BJ (cell line): ENCODE data around the gene POLR2J3. TPM values are rescaled to one million over a fixed set of nuclear protein-coding genes. Genes with fewer than 3 reads are reported as not detected.
A peak's percentile ranks its signal among the peaks of the same experiment; 100 is the strongest.
"Not testable (repeated sequence)": the region's sequence is repeated elsewhere in the genome, so short reads cannot be mapped to it uniquely, and the experiment has no call there.

Source experiments
- CTCF ChIA-PET: fragments of 350-600 bp; formaldehyde crosslinking; extraction: SDS; loops from one replicate; lab custom pipeline; 2021; ENCODE audit warnings: antibody characterized with exemption, inconsistent platforms; lab: Yijun Ruan, JAX
- POLR2A ChIA-PET: fragments of 300-600 bp; sonication (Branson Sonifier 250); formaldehyde crosslinking; extraction: SDS; loops from one replicate; lab custom pipeline; 2021; ENCODE audit warnings: antibody characterized with exemption; lab: Charles Lee
- DNase-seq: peaks from one replicate; pipeline ENCODE4 v3.0.0-alpha.2; 2011; ENCODE audit warnings: low read depth
- H3K27me3 ChIP-seq: 2 replicates; pipeline ENCODE4 v1.6.0; 2011; ENCODE audit warnings: low read length; ENCODE audit not compliant: control insufficient read depth, insufficient read depth
- H3K36me3 ChIP-seq: 2 replicates; pipeline ENCODE4 v1.5.1; 2011; ENCODE audit warnings: low read length; ENCODE audit not compliant: control insufficient read depth, insufficient read depth
- H3K4me3 ChIP-seq: 2 replicates; pipeline ENCODE4 v1.5.1; 2011; ENCODE audit warnings: low read depth, mild to moderate bottlenecking, control low read depth, low read length
- polyA plus RNA-seq: library from polyadenylated mRNA; depleted of rRNA; stranded (reverse); fragments of >200 nt; gene quantifications from 2 replicates; pipeline ENCODE4 v1.2.3, GENCODE V29; 2011; rRNA removed

Gene POLR2J3
- polyA plus RNA-seq, 1 experiment = 41.5 TPM

GRCh38 chr7:102532127-102532526 lies 40.3 kb downstream of the POLR2J3 start:
- DNase-seq, POLR2A ChIA-PET, H3K36me3 ChIP-seq, H3K27me3 ChIP-seq, H3K4me3 ChIP-seq, CTCF ChIA-PET: not testable (repeated sequence)

DNA sequence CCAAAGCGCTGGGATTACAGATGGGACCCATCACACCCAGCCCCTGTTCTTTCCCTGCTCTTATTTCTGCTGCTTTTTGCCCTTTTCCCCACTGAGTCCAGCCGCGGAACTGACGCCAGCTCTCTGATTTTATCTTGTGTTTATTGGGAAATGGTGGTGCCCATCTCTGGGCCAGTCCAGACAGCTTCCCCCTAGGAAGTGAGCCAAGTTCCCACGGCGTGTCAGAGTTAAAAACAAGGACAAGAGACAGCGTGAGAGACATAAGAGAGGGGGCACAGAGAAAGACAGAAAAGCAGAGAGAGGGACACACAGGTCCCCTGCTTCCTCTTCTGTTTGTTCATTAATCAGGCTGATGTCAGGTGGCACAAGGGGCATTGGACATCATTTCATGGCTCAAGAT lies 40.8 kb downstream of the POLR2J3 start:
- H3K27me3 ChIP-seq, H3K4me3 ChIP-seq, CTCF ChIA-PET, DNase-seq, POLR2A ChIA-PET, H3K36me3 ChIP-seq: not testable (repeated sequence)

DNA sequence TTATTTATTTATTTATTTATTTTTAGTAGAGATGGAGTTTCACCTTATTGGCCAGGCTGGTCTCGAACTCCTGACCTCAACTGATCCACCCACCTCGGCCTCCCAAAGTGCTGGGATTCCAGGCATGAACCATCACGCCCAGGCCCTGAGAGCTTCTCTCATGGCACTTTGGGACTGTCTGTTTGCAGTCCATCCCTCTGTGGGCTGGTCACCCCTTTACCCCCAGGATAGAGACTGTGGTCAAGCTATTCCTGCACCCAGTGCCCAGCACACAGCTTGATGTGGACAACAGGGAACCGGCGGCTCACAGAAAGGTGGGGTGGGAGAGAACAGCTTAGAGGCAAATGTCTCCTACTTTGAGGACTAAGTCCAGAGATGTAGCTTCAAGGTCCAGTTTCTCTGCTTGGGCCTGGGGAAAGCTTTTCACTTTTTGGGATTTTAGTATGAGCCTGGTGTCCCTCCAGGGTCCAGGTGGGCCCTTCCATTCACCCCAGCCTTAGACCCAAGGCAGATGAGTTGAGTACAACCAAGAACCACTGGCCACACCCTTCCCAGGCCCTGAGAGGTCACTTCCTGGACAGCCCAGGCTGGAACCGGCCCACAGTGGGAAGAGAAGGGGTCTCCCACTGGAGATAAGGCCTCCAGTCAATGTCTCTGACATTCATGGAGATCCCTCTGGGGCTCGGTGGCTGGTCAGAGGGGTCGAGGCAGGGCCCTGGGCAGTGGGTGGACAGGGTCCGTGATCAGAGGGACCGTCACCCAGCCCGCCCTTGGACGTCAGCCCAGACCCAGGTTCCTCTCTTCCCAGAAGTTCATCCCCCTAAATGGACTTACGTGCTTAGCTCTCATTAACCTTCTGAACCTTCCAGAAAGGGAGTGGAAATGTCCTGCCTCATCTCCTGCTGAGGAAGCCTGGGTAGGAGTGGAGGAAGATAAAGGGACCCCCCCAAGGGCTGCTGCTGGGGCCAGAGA lies 44.3 kb downstream of the POLR2J3 start:
- DNase-seq, H3K27me3 ChIP-seq, H3K36me3 ChIP-seq, H3K4me3 ChIP-seq, POLR2A ChIA-PET, CTCF ChIA-PET: not testable (repeated sequence)

GRCh38 chr7:102527182-102527581 lies 45.2 kb downstream of the POLR2J3 start:
- DNase-seq, POLR2A ChIA-PET, H3K27me3 ChIP-seq, CTCF ChIA-PET, H3K36me3 ChIP-seq, H3K4me3 ChIP-seq: not testable (repeated sequence)

GRCh38 chr7:102524803-102525202 lies 47.6 kb downstream of the POLR2J3 start:
- CTCF ChIA-PET, H3K4me3 ChIP-seq, POLR2A ChIA-PET, H3K36me3 ChIP-seq, H3K27me3 ChIP-seq, DNase-seq: not testable (repeated sequence)

DNA sequence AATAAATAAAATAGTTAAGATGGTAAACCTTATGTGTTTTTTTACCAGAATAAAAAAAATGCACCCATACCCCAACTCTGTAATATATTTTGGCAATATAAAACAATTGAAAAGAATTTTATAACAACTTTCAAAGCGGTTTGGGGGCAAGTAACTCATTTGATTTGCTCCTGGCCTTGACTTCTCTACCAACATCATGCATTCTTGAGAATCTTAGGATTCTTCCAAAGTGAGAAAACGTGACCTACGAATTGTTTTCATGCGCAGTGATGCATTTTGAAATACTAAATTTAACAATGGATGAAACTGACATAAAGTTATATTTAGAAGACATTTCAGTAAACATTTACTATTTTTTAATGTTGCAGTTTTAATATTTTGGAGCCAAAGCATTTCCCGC lies 51.6 kb downstream of the POLR2J3 start:
- H3K4me3 ChIP-seq, POLR2A ChIA-PET, H3K36me3 ChIP-seq, H3K27me3 ChIP-seq, CTCF ChIA-PET: not testable (repeated sequence)
- peak; percentile 11 for DNase-seq

- H3K4me3 ChIP-seq = peak within 1 kb of the TSS; percentile 33
- H3K27me3 ChIP-seq, CTCF ChIA-PET, DNase-seq, H3K36me3 ChIP-seq, POLR2A ChIA-PET: not testable (repeated sequence)
Observed at GRCh38 chr7:102517550-102518147, 54.7 kb downstream of the POLR2J3 start, which contains the start of gene RASA4B. TSS of gene RASA4B (minus strand) at chr7:102517777. CDS start at chr7:102517710, 67 bp downstream.

Other genes starting within 250 kb of the POLR2J3 start
- not detected in 2 replicates for gene SPDYE6, start 216.1 kb downstream of the POLR2J3 start, polyA plus RNA-seq
- gene PRKRIP1, start 176.2 kb downstream of the POLR2J3 start, polyA plus RNA-seq = 11.9 and 14.3 TPM in 2 replicates
- 27.3 and 41.6 TPM in 2 replicates for gene ORAI2, start 139.0 kb downstream of the POLR2J3 start, polyA plus RNA-seq
- 4.5 and 5.9 TPM in 2 replicates for gene ALKBH4, start 107.7 kb downstream of the POLR2J3 start, polyA plus RNA-seq
- 8.2 and 15.1 TPM in 2 replicates for gene LRWD1, start 107.6 kb downstream of the POLR2J3 start, polyA plus RNA-seq
- 46.9 and 68.0 TPM in 2 replicates for gene POLR2J, start 93.7 kb downstream of the POLR2J3 start, polyA plus RNA-seq
- gene RASA4B, start 54.8 kb downstream of the POLR2J3 start, polyA plus RNA-seq = 9.5 and 15.0 TPM in 2 replicates
- gene UPK3BL2, start 28.9 kb downstream of the POLR2J3 start, polyA plus RNA-seq = 6.1 and 19.5 TPM in 2 replicates
- gene SPDYE2, start 21.4 kb downstream of the POLR2J3 start, polyA plus RNA-seq = not detected in 2 replicates
- 26.9 and 54.5 TPM in 2 replicates for gene RASA4, start 44.2 kb upstream of the POLR2J3 start, polyA plus RNA-seq
- gene UPK3BL1, start 70.2 kb upstream of the POLR2J3 start, polyA plus RNA-seq = 49.5 and 58.9 TPM in 2 replicates
- gene SPDYE2B, start 77.7 kb upstream of the POLR2J3 start, polyA plus RNA-seq = not detected in 2 replicates
- gene POLR2J2, start 99.1 kb upstream of the POLR2J3 start, polyA plus RNA-seq = 3.9 and 4.5 TPM in 2 replicates
- 3.0 and 3.4 TPM in 2 replicates for gene FAM185A, start 176.4 kb upstream of the POLR2J3 start, polyA plus RNA-seq